ENCODE results near the gene PFN3.

DNA sequence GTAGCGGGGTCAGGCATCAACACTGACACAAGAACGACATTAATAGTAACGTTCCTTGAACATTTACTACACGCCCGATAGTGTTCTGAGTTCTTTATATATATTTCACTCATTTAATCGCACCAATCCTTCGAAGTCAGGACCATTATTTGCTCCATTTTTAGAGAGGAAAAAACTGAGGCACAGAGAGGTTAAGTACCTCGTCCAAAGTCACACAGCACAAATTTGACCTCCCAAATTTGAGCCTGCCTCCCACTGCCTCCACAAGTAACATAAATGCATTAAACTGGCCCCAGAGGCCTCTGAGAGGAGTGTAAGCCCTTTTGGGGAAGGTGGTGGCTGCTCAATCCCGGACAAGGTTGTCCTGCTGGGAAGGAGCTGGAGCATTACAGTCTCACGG lies 36.9 kb downstream of the PFN3 start:
- no peak for TF ChIP-seq CTCF (IDR thresholded peaks at IDR 0.05)
- TF ChIP-seq POLR2A (IDR thresholded peaks at IDR 0.05): no peak
